GM19455 (cell line): ENCODE measurements around the gene ATP6V0E2.
"Not testable (repeated sequence)": the region's sequence is repeated elsewhere in the genome, so short reads cannot be mapped to it uniquely, and the experiment has no call there.

Experiments
- ATAC-seq: cut with Tn5 transposase; IDR thresholded peaks from one replicate; pipeline ENCODE4 v1.9.1; 2021; ENCODE audit not compliant: unreplicated experiment

The ATP6V0E2 gene

GRCh38 chr7:149877890-149878522 is 4.2 kb downstream of the ATP6V0E2 start:
- ATAC-seq = no peak

GRCh38 chr7:149878523-149878921 is 4.8 kb downstream of the ATP6V0E2 start:
- ATAC-seq = no peak

DNA sequence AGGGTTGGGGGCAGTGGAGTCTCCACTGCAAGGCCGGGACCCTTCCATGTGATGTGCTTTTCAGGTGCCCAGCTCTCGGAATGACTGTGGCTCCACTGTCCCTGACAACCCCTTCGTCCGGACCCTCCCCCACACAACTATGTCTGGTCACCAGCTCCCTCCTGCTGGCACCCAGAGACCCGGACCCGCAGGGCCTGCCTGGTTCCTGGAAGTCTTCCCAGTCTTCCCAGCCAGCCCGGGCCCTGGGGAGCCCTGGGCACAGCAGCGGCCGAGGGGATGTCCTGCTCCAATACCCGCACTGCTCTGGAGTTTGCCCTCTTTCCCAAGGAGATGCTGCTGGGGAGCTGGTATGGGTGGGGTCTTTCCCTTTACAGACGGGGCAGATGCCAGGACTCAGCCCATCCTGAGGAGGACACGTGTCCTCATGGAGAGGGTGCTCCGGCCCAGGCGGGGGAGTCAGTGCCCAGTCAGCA is 5.5 kb downstream of the ATP6V0E2 start:
- no peak for ATAC-seq

DNA sequence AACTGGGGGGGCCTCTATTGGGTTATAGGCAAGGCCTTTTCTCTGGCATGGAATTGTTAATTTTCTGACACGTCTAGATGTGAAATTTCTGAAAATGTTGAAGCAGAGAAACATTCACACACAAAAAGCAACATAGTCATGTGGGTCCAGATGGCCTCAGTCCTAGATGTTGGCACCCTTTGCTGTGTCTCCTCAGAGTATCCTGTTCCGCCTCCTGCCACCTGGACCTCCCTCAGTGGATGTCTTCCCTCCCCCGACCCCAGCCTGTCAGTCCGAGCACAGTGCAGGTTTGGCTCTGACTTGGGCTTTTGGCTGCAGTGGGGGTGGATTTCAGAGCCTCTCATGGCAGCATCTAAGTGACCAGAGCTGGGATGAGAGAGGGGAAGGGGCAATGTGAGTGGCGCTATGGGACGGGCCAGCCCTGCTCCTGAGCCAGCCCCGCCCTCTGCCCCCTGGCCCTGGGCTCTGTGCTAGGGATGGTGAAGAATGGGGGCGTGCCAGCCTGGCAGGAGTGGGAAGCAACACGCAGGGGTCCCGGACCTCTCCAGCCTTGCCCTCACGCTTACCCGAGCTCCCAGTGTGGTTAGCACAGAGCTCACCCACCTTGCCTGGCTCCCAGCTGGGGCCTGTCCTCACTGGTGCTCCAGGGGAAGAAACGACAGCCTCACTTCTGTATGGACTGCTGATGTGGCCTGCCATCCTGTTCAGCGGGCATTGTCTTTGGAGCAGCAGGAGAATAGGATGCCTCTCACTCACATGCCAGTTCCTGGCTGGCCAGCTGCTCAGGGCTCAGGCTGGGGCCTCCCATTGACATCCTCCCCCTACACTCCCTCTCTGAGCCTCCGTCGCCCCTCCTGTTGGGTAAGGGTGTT is 6.2 kb downstream of the ATP6V0E2 start:
- ATAC-seq = no peak

- no peak for ATAC-seq
These were observed 7.0 kb downstream of the ATP6V0E2 start for GRCh38 chr7:149880638-149881311.

GRCh38 chr7:149881328-149882247 is 7.8 kb downstream of the ATP6V0E2 start:
- ATAC-seq = no peak

DNA sequence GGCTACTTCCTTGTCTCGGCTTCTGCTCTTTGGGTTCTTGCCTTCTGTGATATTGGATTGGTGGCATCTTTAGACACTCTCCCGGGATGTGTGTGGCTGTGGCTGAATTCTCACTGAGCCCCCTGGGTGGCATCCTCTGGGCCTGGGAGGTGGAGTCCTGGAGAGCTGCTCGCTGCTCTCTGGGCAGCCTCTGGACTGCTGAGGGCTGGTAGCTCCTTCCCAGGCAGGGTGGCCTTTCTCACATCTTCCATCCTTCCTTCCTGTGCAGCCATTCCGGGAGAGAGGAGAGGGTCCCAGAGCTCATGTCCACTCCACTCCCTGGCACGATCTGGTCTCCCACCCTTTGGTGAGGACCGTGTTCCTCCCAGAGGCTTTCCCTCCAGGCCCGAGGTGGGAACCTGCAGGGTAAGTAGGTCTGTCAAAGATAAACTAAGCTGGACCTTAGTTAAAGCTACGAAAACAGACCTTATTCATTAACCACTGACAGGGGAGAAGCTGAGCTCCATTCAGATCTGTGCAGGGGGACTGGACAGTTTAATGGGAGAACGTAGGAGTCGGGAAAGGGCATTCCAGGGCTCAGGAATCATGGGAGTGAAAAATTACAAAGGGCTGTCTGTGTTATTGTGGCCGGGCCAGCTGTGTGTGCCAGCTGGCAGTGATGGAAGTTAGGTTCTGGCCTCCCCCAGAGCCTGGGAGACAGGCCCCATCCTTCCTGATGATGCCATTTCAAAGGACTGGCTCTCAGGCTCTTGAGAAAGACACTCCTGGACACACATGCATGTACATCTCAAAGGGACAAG is 8.7 kb downstream of the ATP6V0E2 start:
- ATAC-seq = no peak

DNA sequence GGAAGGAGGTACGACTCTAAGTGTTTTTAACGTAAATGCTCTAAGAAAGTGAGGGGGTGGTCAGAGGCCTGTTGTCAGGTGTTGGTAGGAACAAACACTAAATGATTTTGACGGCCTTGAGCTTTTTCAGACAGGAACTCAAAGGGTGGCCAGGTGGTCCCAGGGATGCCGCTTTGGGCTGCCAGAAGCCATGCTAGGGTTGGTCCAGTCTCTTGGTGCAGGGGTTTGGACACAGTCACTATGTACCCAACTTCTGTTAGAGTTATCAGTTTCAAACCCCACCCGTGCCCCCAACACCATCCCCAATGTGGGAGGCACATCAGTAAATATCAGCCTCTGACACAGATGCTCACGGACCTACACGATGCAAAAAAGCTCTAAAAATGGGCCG is 9.3 kb downstream of the ATP6V0E2 start:
- no peak for ATAC-seq

GRCh38 chr7:149883452-149883861 is 9.7 kb downstream of the ATP6V0E2 start:
- ATAC-seq = no peak

- no peak for ATAC-seq
These were observed 10.2 kb downstream of the ATP6V0E2 start for GRCh38 chr7:149884016-149884415.

- ATAC-seq = no peak
These were observed 10.8 kb downstream of the ATP6V0E2 start for GRCh38 chr7:149884541-149884940.

- ATAC-seq = no peak
These were observed 11.6 kb downstream of the ATP6V0E2 start for GRCh38 chr7:149885191-149886017.

DNA sequence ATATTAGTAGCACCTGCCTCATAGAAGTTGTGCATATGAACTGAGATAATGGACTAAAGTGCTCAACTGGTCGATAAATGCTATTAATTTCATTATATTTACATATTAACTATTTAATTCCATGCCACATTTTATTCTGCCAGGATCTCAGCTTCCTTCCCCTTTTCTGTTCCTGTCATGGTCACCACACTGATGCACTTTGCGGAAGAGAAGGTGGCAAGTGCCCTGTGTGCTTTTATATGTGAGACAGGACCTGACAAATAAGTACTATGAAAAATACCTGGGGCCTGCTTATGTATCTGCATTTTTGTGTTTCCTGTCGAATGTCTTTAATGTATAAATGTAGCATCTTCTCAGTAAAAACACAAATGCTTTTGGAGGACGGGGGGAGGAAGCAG is 12.2 kb downstream of the ATP6V0E2 start:
- no peak for ATAC-seq

- ATAC-seq = no peak
These were observed 13.5 kb downstream of the ATP6V0E2 start for GRCh38 chr7:149887311-149887710.

GRCh38 chr7:149890715-149891114 is 16.9 kb downstream of the ATP6V0E2 start:
- ATAC-seq = not testable (repeated sequence)

- not testable (repeated sequence) for ATAC-seq
These were observed 21.2 kb downstream of the ATP6V0E2 start for GRCh38 chr7:149894957-149895356.

DNA sequence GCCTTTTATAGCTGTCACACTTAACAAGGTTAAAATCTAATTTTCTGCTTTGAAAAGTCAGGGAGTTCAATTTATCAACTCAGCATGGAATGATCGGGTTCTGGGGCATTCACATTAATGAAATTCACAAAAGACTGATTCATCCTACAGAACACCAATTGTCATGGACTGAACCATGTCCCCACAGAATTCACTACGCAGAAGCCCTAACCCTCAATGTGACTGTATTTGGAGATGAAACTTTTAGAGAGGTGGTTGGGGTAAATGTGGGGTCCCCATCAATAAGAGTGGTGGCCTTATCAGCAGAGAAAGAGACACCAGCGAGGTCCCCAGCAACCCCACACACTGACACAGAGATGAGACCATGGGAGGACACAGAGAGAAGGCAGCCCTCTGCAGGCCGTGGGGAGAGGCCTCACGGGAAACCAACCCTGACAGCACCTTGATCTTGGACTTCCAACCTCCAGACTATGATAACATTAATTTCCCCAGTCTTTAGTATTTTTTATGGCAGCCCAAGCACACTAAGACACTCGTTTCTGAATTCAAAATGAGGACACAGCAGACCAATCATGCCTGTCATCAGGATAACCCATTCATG is 34.1 kb downstream of the ATP6V0E2 start:
- ATAC-seq = not testable (repeated sequence)

DNA sequence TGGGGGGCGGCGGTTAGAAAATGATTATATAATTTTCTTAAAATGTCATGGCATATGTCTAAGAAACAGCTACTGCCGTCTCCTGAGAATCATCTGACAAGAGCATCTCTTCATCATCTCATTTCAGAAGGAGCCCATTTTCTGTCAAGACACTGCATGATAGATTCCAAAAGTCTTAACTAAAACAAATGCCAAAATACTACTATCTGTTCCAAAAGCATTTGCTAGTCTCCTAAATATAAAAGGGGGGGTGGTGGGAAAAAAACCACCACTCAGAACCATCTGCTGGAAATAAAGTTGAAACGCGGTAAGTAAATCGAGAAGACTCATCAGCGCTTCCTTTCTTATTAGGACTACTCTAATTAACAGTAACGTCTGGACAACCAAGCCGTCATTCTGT is 36.5 kb downstream of the ATP6V0E2 start:
- not testable (repeated sequence) for ATAC-seq

DNA sequence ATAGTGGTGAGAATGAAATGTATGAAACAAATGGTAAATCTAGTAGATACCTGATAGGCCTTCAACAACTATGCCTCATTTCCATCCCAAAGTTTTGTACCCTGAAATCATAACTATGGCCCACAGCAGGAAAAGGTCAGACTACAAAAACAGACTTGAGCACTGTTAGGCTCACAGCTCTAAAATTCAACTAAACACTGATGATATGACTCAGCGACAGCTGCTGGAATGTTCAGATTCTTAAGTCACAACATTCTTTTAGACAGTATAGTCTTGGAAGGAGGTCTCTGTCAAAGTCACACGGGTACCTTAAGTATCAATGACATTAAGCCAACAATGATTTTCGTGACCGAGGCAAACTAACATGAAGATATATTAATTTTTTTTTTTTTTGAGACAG is 38.4 kb downstream of the ATP6V0E2 start:
- not testable (repeated sequence) for ATAC-seq
